NB4 (cell line): Measurements from ENCODE around the gene HPCA.
A peak's percentile ranks its signal among the peaks of the same experiment; 100 is the strongest.

Source experiments
- DNase-seq: peaks from one replicate; pipeline ENCODE4 v3.0.0; 2010; ENCODE audit warnings: low read depth
- H3K4me3 ChIP-seq: one replicate; pipeline ENCODE4 v1.5.1; 2011; ENCODE audit warnings: mild to moderate bottlenecking, low read depth, low read length, moderate library complexity
- MYC ChIP-seq: IDR thresholded peaks from 2 replicates; pipeline ENCODE4 v1.6.1; 2011; ENCODE audit warnings: low read depth, low read length
- POLR2A ChIP-seq: IDR thresholded peaks from 2 replicates; pipeline ENCODE4 v1.6.1; 2011; ENCODE audit warnings: mild to moderate bottlenecking; ENCODE audit not compliant: insufficient read length; ENCODE audit errors: extremely low read depth
- TF ChIP-seq, protein P1 (sequence below): IDR thresholded peaks from one replicate; pipeline ENCODE4 v1.5.1; 2012; ENCODE audit warnings: low read depth, low read length
- TF ChIP-seq, protein P2 (sequence below): IDR thresholded peaks from 2 replicates; pipeline ENCODE4 v1.6.1; 2011; ENCODE audit warnings: low read depth, low read length

Gene HPCA

DNA sequence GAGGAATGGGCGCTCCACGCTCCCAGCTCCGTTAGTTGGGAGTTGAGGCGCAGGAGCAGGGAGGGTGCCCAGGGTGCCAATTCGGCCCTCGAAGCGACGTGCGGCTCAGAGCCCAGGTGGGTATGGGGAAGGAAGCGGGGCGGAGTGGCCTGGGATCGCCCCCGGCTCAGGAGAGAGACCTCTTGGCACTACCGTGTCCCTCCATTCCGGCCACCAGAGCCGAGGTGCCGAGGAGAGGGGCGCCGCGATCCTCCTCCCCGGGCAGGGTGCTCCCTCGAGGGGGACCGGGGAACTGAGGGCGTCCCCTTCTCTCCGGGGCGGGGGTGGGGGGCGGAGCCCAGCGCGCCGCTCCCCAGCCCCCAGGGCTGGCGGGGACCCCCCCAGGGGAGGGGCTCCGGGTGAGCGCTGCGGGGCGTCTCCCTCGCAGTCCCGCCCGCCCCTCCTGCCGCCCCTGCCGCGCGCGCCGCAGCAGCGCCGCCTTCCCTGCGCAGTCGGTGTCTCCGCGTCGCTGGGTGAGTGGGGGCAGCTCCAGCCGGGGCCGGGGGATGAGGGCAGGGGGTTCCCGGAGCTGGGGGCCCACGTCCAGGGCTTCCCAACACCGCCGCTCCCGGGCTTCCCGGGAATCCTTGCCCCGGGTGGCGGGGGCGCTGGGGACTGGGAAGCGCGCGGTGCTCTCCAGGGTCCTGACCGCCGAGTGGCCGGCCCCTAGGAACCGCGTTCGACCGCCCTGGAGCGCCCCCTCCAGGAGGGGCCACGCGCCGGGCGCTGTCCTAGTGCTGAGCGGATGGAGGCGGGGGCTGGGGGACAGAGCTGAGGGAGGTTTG is at the start of gene HPCA:
HPCA (plus strand) TSS at position 488 of the 824 bp plus-strand sequence. CDS start 2,408 bp downstream, outside the sequence.
- peak; percentile 61 for DNase-seq
- TF ChIP-seq, protein P1, sequence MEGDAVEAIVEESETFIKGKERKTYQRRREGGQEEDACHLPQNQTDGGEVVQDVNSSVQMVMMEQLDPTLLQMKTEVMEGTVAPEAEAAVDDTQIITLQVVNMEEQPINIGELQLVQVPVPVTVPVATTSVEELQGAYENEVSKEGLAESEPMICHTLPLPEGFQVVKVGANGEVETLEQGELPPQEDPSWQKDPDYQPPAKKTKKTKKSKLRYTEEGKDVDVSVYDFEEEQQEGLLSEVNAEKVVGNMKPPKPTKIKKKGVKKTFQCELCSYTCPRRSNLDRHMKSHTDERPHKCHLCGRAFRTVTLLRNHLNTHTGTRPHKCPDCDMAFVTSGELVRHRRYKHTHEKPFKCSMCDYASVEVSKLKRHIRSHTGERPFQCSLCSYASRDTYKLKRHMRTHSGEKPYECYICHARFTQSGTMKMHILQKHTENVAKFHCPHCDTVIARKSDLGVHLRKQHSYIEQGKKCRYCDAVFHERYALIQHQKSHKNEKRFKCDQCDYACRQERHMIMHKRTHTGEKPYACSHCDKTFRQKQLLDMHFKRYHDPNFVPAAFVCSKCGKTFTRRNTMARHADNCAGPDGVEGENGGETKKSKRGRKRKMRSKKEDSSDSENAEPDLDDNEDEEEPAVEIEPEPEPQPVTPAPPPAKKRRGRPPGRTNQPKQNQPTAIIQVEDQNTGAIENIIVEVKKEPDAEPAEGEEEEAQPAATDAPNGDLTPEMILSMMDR = peak; percentile 71
- TF ChIP-seq POLR2A = no peak
- no peak within 1 kb of the TSS for H3K4me3 ChIP-seq

DNA sequence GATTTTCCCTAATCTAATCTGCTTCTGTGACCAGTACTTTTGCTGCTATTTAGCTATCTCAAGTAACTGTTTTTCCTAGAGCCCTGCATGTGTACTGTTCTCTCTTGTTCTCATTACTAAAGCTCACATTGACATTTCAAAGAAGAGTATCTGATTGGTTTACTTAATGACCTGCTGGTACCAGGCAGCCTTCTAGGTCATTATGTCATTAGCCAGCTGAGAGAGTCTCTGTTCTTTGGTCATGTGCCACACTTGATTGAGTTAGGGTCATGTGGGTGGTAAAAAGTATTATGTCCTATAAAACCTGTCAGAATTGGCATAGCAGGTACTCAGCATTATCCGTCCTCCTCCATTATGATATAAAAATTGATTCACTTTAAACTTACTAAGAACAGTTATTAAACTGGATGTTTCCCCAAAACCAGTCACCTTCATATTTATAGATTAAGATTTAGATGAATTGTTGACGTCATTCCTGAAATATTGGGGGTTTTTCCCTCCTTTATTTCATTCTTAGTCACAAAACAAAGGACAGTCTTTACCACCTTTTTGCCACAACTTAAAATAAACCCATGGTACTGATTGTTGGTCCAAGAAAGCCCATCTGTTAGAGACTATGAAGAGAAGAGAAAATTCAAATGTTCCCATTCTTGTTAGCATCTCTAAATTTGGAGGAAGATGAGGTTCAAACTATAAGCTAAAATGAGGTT is 37.8 kb upstream of the HPCA start:
- H3K4me3 ChIP-seq = no peak overlapping the region
- TF ChIP-seq, protein P2, sequence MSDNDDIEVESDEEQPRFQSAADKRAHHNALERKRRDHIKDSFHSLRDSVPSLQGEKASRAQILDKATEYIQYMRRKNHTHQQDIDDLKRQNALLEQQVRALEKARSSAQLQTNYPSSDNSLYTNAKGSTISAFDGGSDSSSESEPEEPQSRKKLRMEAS = no peak
- TF ChIP-seq MYC (no peak), POLR2A (no peak)
- TF ChIP-seq, protein P1 = no peak
- no peak for DNase-seq

DNA sequence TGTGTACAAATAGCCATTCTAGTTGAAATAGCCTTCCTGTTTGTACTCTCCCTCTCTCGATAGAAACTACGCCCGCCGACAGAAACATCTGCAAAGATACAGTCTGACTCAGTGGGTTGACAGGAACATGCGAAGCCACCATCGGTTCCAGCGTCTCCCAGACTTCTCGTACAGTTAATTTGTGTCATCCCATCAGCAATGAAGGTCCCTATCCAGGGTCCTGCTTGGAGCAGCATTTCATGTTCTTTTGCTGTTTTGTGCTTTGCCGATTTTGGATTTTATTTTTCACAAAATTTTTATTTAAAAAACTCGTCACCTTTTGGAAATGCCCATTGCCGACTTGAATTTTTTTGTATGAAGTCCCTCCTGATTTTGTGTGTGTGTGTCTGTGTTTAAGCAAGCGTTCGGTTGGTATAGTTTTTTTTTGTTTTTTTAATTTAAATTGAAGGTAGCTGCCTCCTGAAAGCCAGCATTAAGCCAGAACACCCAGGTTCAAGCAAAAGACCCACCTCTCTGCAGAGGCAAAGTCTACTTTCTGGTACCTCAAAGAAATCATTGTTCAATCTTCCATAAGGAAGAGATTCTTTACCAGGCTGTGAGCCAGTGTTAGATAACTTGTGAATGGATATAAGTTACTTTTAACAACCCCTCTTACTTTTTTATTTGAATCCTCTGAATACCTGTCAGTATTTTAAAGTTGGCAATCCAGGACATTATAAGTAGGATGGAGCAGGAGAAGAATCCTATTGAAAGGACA is 30.3 kb upstream of the HPCA start:
- no peak overlapping the region for H3K4me3 ChIP-seq
- no peak for DNase-seq
- no peak for TF ChIP-seq POLR2A
- TF ChIP-seq MYC = no peak
- TF ChIP-seq, protein P1 = no peak
- TF ChIP-seq, protein P2 = no peak

DNA sequence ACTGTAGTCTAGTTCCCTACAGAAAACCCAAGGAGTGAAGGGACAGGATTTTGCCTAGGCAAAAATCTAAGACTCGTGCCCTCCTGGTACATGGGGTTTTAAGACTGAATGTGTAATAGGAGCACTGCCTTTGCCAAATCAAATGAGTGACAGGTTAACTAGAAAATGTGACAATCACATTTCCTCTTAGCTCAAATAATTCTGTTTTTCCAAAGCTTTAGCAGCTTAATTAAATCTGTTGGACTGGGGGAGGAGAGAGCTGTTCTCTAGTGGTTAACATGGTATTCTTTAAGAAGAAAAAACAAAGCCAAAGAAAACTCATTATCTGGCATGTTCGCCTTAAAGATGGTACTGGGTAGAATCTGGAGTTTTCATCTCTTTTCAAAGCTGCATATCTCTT is 28.2 kb upstream of the HPCA start:
- no peak overlapping the region for H3K4me3 ChIP-seq
- DNase-seq = no peak
- TF ChIP-seq, protein P1 = no peak
- TF ChIP-seq POLR2A (no peak), MYC (no peak)
- TF ChIP-seq, protein P2 = no peak

DNA sequence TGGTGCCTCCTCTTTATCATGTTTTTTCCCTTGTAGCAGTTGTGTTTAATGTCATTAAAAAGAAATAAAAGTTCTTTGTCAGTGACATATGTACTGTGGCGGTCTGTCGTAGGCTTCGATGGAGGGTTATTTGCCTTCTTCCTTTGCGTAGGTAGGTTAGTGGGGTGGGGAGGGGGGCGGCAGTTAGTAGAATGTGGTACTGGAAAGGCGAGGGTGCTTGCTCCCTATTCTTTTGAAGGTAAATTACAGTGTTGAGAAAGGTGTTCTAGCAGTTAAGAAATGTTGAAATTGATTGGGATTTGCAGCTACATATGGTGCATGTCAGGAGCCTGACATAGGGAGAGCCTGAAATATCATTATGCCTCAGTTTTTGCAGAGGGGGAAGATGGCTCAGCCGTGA is 27.5 kb upstream of the HPCA start:
- no peak for DNase-seq
- no peak overlapping the region for H3K4me3 ChIP-seq

More for the DNA sequence above, 27.5 kb upstream of the HPCA start:
- TF ChIP-seq, protein P2 = no peak
- TF ChIP-seq, protein P1 = no peak
